Caco-2 (cell line): ENCODE measurements around the gene EDN2. TPM values are rescaled to one million over a fixed set of nuclear protein-coding genes. Genes with fewer than 3 reads are reported as not detected.

Experiments
- BruUV-seq: library from RNA; stranded (reverse); fragments of 400-500 nt; replicated peaks from 2 replicates; lab custom pipeline; 2021; lab: Mats Ljungman, UMichigan
- CTCF ChIA-PET: fragments of 300-600 bp; sonication (Branson Sonifier 250); formaldehyde crosslinking; loops from one replicate; lab custom pipeline; 2022; ENCODE audit warnings: antibody characterized with exemption; lab: Charles Lee
- POLR2A ChIA-PET: fragments of 300-600 bp; sonication (Branson Sonifier 250); formaldehyde crosslinking; loops from one replicate; lab custom pipeline; 2022; ENCODE audit warnings: antibody characterized with exemption; lab: Charles Lee
- DNase-seq, 2 experiments: peaks; one replicate each; pipeline versions ENCODE4 v3.0.0 to v3.0.0-alpha.2; 2020 to 2022
- H3K27me3 ChIP-seq: replicated peaks from 2 replicates; pipeline ENCODE4 v1.6.0; 2011; ENCODE audit warnings: low read length; ENCODE audit not compliant: control insufficient read depth, insufficient read depth
- H3K36me3 ChIP-seq: 2 replicates; pipeline ENCODE4 v1.5.1; 2011; ENCODE audit warnings: low read length; ENCODE audit not compliant: control insufficient read depth, insufficient read depth
- H3K4me1 ChIP-seq: fragments of 250-450 bp; sonication (Bioruptor Pico); 2 replicates; pipeline ENCODE4 v1.5.1; 2020; ENCODE audit warnings: mild to moderate bottlenecking
- H3K4me3 ChIP-seq: 2 replicates; pipeline ENCODE4 v1.5.1; 2011; ENCODE audit warnings: low read depth, mild to moderate bottlenecking, control low read depth, low read length
- H3K9me3 ChIP-seq: fragments of 250-450 bp; sonication (Bioruptor Pico); 2 replicates; pipeline ENCODE4 v1.5.1; 2020; ENCODE audit warnings: mild to moderate bottlenecking, moderate library complexity
- H3K27ac Mint-ChIP-seq: one replicate; pipeline ENCODE4 v1.8.0; 2022; ENCODE audit warnings: mixed read lengths; ENCODE audit not compliant: unreplicated experiment
- H3K27me3 Mint-ChIP-seq: one replicate; pipeline ENCODE4 v1.8.0; 2022; ENCODE audit warnings: mixed read lengths; ENCODE audit not compliant: insufficient read depth, unreplicated experiment
- H3K36me3 Mint-ChIP-seq: one replicate; pipeline ENCODE4 v1.8.0; 2022; ENCODE audit warnings: mild to moderate bottlenecking, mixed read lengths; ENCODE audit not compliant: insufficient read depth, unreplicated experiment
- H3K4me1 Mint-ChIP-seq: one replicate; pipeline ENCODE4 v1.8.0; 2022; ENCODE audit warnings: low read depth, mixed read lengths; ENCODE audit not compliant: unreplicated experiment
- H3K4me3 Mint-ChIP-seq: one replicate; pipeline ENCODE4 v1.8.0; 2022; ENCODE audit warnings: mild to moderate bottlenecking, moderate library complexity, mixed read lengths; ENCODE audit not compliant: unreplicated experiment
- H3K9me3 Mint-ChIP-seq: one replicate; pipeline ENCODE4 v1.8.0; 2022; ENCODE audit warnings: mixed read lengths; ENCODE audit not compliant: unreplicated experiment
- intact Hi-C: fragments of 100-400 bp; cut with micrococcal nuclease; formaldehyde crosslinking; loops from one replicate; pipeline ENCODE4 v1.10.0; 2022; ENCODE audit not compliant: unreplicated experiment
- total RNA-seq: library from RNA; stranded (reverse); gene quantifications from 2 replicates; pipeline ENCODE4 v1.2.3, GENCODE V29; 2022
- TF ChIP-seq, protein P1 (sequence below), 2 experiments: fragments of 200-600 bp in 1 of 2; IDR thresholded peaks; 1 replicate in 1 of 2; 2 replicates in 1 of 2; pipeline versions ENCODE4 v1.5.1 to v1.8.0; 2011 to 2022; ENCODE audit warnings: antibody characterized with exemption in 1 of 2, control low read depth in 1 of 2, inconsistent platforms in 1 of 2, low read depth in 1 of 2, low read length in 1 of 2, mild to moderate bottlenecking in 1 of 2, moderate library complexity in 1 of 2; ENCODE audit not compliant: insufficient read depth in 1 of 2, severe bottlenecking in 1 of 2, unreplicated experiment in 1 of 2

Gene EDN2
- total RNA-seq, 1 experiment from 2014 or later, result not detected

DNA sequence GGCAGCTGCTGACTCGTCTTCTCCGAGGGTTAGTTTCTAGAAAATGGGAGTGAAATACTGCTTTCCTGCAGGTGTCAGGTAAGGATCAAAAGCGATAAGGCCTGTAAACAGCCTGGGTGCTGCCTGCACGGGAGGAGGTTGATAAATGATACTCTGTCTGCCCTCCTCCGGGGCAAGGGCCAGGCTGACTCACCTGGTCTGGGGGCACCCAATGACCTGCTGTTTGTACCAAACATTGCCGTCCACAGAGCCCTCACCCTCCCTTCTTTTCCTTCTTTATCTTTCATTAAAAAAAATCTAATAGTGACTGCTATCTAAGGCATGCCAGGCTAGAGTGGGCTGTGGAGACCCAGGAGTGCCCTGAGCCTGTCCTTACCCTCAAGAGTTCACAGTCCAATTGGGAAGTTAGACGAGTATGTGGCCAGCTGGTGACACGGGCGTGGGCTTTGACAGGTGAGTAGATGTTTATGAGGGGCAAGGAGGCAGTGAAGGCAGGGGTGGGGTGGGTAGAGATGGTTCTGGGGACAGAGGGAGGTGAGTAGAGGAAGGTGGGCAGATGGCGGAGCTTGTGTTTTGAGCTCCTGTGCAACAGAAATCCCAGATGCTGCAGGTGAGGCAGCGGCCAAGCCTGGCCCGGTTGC, 16.2 kb downstream of the EDN2 start:
- no peaks in the 10 kb centered on the region for H3K27me3 ChIP-seq
- no peak overlapping the region for H3K27ac Mint-ChIP-seq
- ChIA-PET CTCF (interaction anchor here (0.6 kb wide), 2 partner anchors 19 to 77 kb away, joined by 3 read pairs; no protein-coding TSS in a partner anchor), POLR2A (no interaction called here)
- H3K27me3 Mint-ChIP-seq, result no peaks in the 10 kb centered on the region
- TF ChIP-seq, protein P1, sequence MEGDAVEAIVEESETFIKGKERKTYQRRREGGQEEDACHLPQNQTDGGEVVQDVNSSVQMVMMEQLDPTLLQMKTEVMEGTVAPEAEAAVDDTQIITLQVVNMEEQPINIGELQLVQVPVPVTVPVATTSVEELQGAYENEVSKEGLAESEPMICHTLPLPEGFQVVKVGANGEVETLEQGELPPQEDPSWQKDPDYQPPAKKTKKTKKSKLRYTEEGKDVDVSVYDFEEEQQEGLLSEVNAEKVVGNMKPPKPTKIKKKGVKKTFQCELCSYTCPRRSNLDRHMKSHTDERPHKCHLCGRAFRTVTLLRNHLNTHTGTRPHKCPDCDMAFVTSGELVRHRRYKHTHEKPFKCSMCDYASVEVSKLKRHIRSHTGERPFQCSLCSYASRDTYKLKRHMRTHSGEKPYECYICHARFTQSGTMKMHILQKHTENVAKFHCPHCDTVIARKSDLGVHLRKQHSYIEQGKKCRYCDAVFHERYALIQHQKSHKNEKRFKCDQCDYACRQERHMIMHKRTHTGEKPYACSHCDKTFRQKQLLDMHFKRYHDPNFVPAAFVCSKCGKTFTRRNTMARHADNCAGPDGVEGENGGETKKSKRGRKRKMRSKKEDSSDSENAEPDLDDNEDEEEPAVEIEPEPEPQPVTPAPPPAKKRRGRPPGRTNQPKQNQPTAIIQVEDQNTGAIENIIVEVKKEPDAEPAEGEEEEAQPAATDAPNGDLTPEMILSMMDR (IDR thresholded peaks at IDR 0.05; ENCODE audit: insufficient read depth in 1 of 2, low read depth in 1 of 2, low read length in 1 of 2, severe bottlenecking in 1 of 2, unreplicated experiment in 1 of 2), result no peak
- BruUV-seq, result no TSS peak
- H3K9me3 Mint-ChIP-seq, result no peaks in the 10 kb centered on the region
- H3K4me3 ChIP-seq, result no peak overlapping the region
- peaks cover 17% of the 10 kb centered on the region for H3K4me1 Mint-ChIP-seq
- no peak overlapping the region for H3K4me3 Mint-ChIP-seq
- intact Hi-C loops, result no loop called here
- no peaks in the 10 kb centered on the region for H3K36me3 ChIP-seq
- DNase-seq, result no peak
- H3K4me1 ChIP-seq, result peaks cover 27% of the 10 kb centered on the region
- no peaks in the 10 kb centered on the region for H3K36me3 Mint-ChIP-seq
- H3K9me3 ChIP-seq, result no peaks in the 10 kb centered on the region

DNA sequence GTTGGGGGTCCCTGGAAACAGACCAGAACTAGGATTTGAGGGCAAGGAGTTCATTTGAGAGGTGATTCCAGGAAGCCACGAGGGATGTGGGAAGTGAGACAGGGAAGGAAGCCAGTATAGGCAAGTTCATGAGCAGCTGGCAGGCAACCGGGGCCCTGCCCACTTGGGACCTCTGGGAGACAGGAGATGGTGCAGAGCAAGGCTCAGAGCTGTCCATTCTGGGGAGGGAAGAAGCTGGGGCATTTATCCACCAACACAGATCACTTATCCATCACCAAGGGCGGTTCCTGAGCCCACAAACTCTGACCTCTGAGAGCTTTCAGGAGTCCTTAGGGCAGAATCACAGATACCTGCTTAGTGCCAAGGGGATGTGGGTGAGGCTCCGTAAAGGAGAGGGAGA, 16.8 kb downstream of the EDN2 start:
- Histone ChIP-seq H3K9me3 (no peaks in the 10 kb centered on the region), H3K4me1 (peaks cover 27% of the 10 kb centered on the region), H3K36me3 (no peaks in the 10 kb centered on the region), H3K4me3 (no peak overlapping the region), H3K27me3 (no peaks in the 10 kb centered on the region)
- Mint-ChIP-seq H3K4me1 (peaks cover 17% of the 10 kb centered on the region), H3K27me3 (no peaks in the 10 kb centered on the region), H3K9me3 (no peaks in the 10 kb centered on the region), H3K27ac (no peak overlapping the region), H3K4me3 (no peak overlapping the region), H3K36me3 (no peaks in the 10 kb centered on the region)
- intact Hi-C loops, result no loop called here
- no TSS peak for BruUV-seq
- TF ChIP-seq, protein P1 (IDR thresholded peaks at IDR 0.05; ENCODE audit: insufficient read depth in 1 of 2, low read depth in 1 of 2, low read length in 1 of 2, severe bottlenecking in 1 of 2, unreplicated experiment in 1 of 2), result no peak
- CTCF ChIA-PET, result no interaction called here
- POLR2A ChIA-PET, result no interaction called here
- DNase-seq, result no peak

DNA sequence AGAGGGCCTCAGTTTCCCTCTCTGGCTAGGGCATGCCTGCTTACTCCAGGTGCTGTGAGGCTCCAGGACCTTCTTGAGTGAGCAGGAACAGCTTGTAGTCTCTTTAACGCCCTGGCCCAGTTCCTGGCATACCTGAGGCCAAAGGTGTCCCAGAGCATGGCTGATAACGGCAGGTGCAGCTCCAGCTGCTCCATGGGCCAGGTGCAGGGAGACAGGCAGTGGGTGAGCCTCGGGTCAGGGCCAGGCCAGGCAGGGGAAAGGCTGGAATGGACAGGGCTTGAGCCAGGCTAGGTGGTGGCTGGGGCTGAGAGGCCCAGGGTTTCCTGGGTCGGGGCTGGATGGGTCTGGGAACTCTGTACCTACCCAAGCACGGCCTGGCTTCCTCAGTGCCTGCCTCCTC, 18.3 kb downstream of the EDN2 start:
- ChIA-PET CTCF (no interaction called here), POLR2A (no interaction called here)
- no peaks in the 10 kb centered on the region for H3K36me3 ChIP-seq
- H3K36me3 Mint-ChIP-seq, result no peaks in the 10 kb centered on the region
- H3K9me3 ChIP-seq, result no peaks in the 10 kb centered on the region
- no peaks in the 10 kb centered on the region for H3K9me3 Mint-ChIP-seq
- TF ChIP-seq, protein P1 (IDR thresholded peaks at IDR 0.05; ENCODE audit: insufficient read depth in 1 of 2, low read depth in 1 of 2, low read length in 1 of 2, severe bottlenecking in 1 of 2, unreplicated experiment in 1 of 2), result no peak
- H3K4me3 ChIP-seq, result no peak overlapping the region
- BruUV-seq, result no TSS peak
- H3K27ac Mint-ChIP-seq, result no peak overlapping the region
- H3K4me1 ChIP-seq, result peaks cover 27% of the 10 kb centered on the region
- no peaks in the 10 kb centered on the region for H3K27me3 Mint-ChIP-seq
- peaks cover 17% of the 10 kb centered on the region for H3K4me1 Mint-ChIP-seq
- intact Hi-C loops, result no loop called here
- no peaks in the 10 kb centered on the region for H3K27me3 ChIP-seq
- no peak overlapping the region for H3K4me3 Mint-ChIP-seq
- DNase-seq, result peak; percentile 34 to 69
